Neural cell (in vitro differentiated cells): Measurements from ENCODE around the gene CD164L2. TPM values are rescaled to one million over a fixed set of nuclear protein-coding genes. Genes with fewer than 3 reads are reported as not detected.

Experiments used
- H2AFZ ChIP-seq: fragments of 200-600, 300-800 bp; sonication (generic), shearing (Covaris generic); 2 replicates; pipeline ENCODE4 v1.6.0; 2014; ENCODE audit warnings: low read depth, mild to moderate bottlenecking, antibody characterized with exemption, low read length, moderate library complexity
- H3F3A ChIP-seq: fragments of 200-600 bp; shearing (Covaris generic); 2 replicates; pipeline ENCODE4 v1.6.1; 2016; ENCODE audit warnings: mild to moderate bottlenecking, moderate library complexity, mixed read lengths, antibody characterized with exemption, low read length; ENCODE audit not compliant: insufficient read depth, poor library complexity, severe bottlenecking
- H3K27ac ChIP-seq: fragments of 200-600, 300-800 bp; sonication (generic), shearing (Covaris generic); 2 replicates; pipeline ENCODE4 v1.5.1; 2014; ENCODE audit warnings: mild to moderate bottlenecking, low read length, moderate library complexity
- H3K27me3 ChIP-seq: fragments of 300-800, 200-600 bp; sonication (generic), shearing (Covaris generic); 2 replicates; pipeline ENCODE4 v1.6.0; 2014; ENCODE audit warnings: mild to moderate bottlenecking, low read depth, low read length, moderate library complexity; ENCODE audit not compliant: insufficient read depth
- H3K36me3 ChIP-seq: fragments of 300-800, 200-600 bp; sonication (generic), shearing (Covaris generic); 2 replicates; pipeline ENCODE4 v1.5.1; 2014; ENCODE audit warnings: mild to moderate bottlenecking, antibody characterized with exemption, low read length, moderate library complexity; ENCODE audit not compliant: insufficient read depth
- H3K4me2 ChIP-seq: fragments of 300-800, 200-600 bp; sonication (generic), shearing (Covaris generic); 2 replicates; pipeline ENCODE4 v1.6.0; 2014; ENCODE audit warnings: mild to moderate bottlenecking, low read length
- H3K4me3 ChIP-seq: fragments of 300-800, 200-600 bp; sonication (generic), shearing (Covaris generic); 2 replicates; pipeline ENCODE4 v1.5.1; 2014; ENCODE audit warnings: mild to moderate bottlenecking, low read length, moderate library complexity
- H3K79me2 ChIP-seq: fragments of 200-600 bp; shearing (Covaris generic); replicated peaks from 2 replicates; pipeline ENCODE4 v1.6.0; 2014; ENCODE audit warnings: mild to moderate bottlenecking, low read length, moderate library complexity; ENCODE audit not compliant: insufficient read depth
- H3K9ac ChIP-seq: fragments of 300-800, 200-600 bp; sonication (generic), shearing (Covaris generic); 2 replicates; pipeline ENCODE4 v1.6.1; 2016; ENCODE audit warnings: mild to moderate bottlenecking, low read length, mixed read lengths
- H3K9me2 ChIP-seq: fragments of 200-600 bp; shearing (Covaris generic); 2 replicates; pipeline ENCODE4 v1.6.1; 2016; ENCODE audit warnings: mild to moderate bottlenecking, low read length, mixed read lengths; ENCODE audit not compliant: insufficient read depth
- H3K9me3 ChIP-seq: fragments of 200-600, 300-800 bp; sonication (generic), shearing (Covaris generic); 2 replicates; pipeline ENCODE4 v1.6.1; 2016; ENCODE audit warnings: mild to moderate bottlenecking, mixed run types, low read length, moderate library complexity, mixed read lengths
- H4K20me1 ChIP-seq: fragments of 200-600 bp; shearing (Covaris generic); 2 replicates; pipeline ENCODE4 v1.6.1; 2016; ENCODE audit warnings: mild to moderate bottlenecking, mixed run types; ENCODE audit not compliant: insufficient read depth
- EP300 ChIP-seq: fragments of 450-650 bp; conservative IDR thresholded peaks from 2 replicates; pipeline ENCODE4 v1.6.1; 2014; ENCODE audit warnings: antibody characterized with exemption, mild to moderate bottlenecking, moderate library complexity; ENCODE audit not compliant: poor library complexity, severe bottlenecking
- EZH2 ChIP-seq: fragments of 200-600, 300-800 bp; shearing (Covaris generic), sonication (generic); IDR thresholded peaks from 2 replicates; pipeline ENCODE4 v1.6.1; 2014; ENCODE audit warnings: antibody characterized with exemption, low read length, borderline replicate concordance, mild to moderate bottlenecking; ENCODE audit not compliant: insufficient read depth, poor library complexity, severe bottlenecking
- MXI1 ChIP-seq: fragments of 450-650 bp; conservative IDR thresholded peaks from 2 replicates; pipeline ENCODE4 v1.6.1; 2014; ENCODE audit warnings: antibody characterized with exemption, mild to moderate bottlenecking; ENCODE audit not compliant: poor library complexity, severe bottlenecking
- POLR2AphosphoS5 ChIP-seq: IDR thresholded peaks from 2 replicates; pipeline ENCODE4 v1.6.1; 2012
- RAD21 ChIP-seq: fragments of 450-650 bp; conservative IDR thresholded peaks from 2 replicates; pipeline ENCODE4 v1.6.1; 2014; ENCODE audit warnings: antibody characterized with exemption, mild to moderate bottlenecking, moderate library complexity
- SMC3 ChIP-seq: fragments of 450-650 bp; conservative IDR thresholded peaks from 2 replicates; pipeline ENCODE4 v1.6.1; 2014; ENCODE audit warnings: antibody characterized with exemption, mild to moderate bottlenecking, moderate library complexity; ENCODE audit not compliant: poor library complexity
- TAF1 ChIP-seq: IDR thresholded peaks from 2 replicates; pipeline ENCODE4 v1.6.1; 2012; ENCODE audit warnings: low read depth
- polyA plus RNA-seq: library from polyadenylated mRNA; depleted of rRNA; stranded (reverse); fragments of >200 nt; gene quantifications from 2 replicates; pipeline ENCODE4 v1.2.3, GENCODE V29; 2014
- TF ChIP-seq, protein P1 (sequence below): IDR thresholded peaks from 2 replicates; pipeline ENCODE4 v1.6.1; 2012; ENCODE audit warnings: borderline replicate concordance
- TF ChIP-seq, protein P2 (sequence below): fragments of 450-650 bp; IDR thresholded peaks from 2 replicates; pipeline ENCODE4 v1.5.1; 2014; ENCODE audit warnings: antibody characterized with exemption, mild to moderate bottlenecking, moderate library complexity; ENCODE audit not compliant: poor library complexity, severe bottlenecking

The CD164L2 gene
- polyA plus RNA-seq, 1 donor from 2014 or later: not detected

DNA sequence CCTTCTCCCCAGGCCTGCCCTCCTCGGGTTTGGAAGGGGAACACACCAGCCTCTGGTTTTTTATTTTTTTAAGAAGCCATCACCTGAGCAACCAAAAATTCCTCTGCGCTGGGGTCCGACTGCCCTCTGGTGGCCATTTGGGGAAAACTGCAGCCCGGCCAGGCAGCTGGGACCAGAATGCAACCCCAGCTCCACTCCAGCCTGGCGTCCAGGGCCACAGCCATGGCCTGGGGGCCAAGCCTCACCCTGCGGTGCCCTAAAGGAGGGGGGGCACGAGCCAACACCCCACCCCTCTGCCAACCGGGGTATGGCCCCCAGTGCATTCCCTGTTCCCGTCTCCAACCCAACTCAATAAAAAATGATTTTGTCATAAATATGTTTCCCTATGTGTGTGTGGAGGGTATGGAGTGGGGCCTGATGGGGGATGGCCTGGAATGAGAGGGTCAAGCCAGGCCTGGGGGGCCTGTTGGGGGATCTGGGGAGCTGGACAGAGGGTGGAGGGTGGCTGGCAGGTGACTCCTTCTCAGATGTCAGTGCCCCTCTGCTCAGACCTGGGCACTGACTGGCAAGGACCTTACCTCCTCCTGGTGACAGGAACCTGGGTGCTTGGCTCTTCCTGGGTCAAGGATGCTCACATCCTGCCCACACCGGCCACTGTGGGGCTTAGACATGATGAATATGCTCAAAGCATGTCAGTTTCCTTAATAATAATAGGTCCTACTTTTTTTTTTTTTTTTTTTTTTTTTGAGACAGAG lies 12.5 kb upstream of the CD164L2 start:
- Histone ChIP-seq H2AFZ (no peak overlapping the region), H3K9me3 (no peaks in the 10 kb centered on the region), H3K4me3 (no peak overlapping the region), H3K36me3 (no peaks in the 10 kb centered on the region), H3F3A (no peaks in the 10 kb centered on the region), H3K9me2 (no peaks in the 10 kb centered on the region), H3K27ac (no peak overlapping the region), H3K9ac (no peak overlapping the region), H3K79me2 (no peaks in the 10 kb centered on the region), H3K4me2 (no peak overlapping the region), H4K20me1 (no peaks in the 10 kb centered on the region), H3K27me3 (no peaks in the 10 kb centered on the region)
- TF ChIP-seq POLR2AphosphoS5 (no peak), EZH2 (no peak), SMC3 (peak; percentile 90), TAF1 (no peak), RAD21 (peak; percentile 82), MXI1 (no peak), EP300 (no peak)
- TF ChIP-seq, protein P1, sequence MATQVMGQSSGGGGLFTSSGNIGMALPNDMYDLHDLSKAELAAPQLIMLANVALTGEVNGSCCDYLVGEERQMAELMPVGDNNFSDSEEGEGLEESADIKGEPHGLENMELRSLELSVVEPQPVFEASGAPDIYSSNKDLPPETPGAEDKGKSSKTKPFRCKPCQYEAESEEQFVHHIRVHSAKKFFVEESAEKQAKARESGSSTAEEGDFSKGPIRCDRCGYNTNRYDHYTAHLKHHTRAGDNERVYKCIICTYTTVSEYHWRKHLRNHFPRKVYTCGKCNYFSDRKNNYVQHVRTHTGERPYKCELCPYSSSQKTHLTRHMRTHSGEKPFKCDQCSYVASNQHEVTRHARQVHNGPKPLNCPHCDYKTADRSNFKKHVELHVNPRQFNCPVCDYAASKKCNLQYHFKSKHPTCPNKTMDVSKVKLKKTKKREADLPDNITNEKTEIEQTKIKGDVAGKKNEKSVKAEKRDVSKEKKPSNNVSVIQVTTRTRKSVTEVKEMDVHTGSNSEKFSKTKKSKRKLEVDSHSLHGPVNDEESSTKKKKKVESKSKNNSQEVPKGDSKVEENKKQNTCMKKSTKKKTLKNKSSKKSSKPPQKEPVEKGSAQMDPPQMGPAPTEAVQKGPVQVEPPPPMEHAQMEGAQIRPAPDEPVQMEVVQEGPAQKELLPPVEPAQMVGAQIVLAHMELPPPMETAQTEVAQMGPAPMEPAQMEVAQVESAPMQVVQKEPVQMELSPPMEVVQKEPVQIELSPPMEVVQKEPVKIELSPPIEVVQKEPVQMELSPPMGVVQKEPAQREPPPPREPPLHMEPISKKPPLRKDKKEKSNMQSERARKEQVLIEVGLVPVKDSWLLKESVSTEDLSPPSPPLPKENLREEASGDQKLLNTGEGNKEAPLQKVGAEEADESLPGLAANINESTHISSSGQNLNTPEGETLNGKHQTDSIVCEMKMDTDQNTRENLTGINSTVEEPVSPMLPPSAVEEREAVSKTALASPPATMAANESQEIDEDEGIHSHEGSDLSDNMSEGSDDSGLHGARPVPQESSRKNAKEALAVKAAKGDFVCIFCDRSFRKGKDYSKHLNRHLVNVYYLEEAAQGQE: no peak
- TF ChIP-seq, protein P2, sequence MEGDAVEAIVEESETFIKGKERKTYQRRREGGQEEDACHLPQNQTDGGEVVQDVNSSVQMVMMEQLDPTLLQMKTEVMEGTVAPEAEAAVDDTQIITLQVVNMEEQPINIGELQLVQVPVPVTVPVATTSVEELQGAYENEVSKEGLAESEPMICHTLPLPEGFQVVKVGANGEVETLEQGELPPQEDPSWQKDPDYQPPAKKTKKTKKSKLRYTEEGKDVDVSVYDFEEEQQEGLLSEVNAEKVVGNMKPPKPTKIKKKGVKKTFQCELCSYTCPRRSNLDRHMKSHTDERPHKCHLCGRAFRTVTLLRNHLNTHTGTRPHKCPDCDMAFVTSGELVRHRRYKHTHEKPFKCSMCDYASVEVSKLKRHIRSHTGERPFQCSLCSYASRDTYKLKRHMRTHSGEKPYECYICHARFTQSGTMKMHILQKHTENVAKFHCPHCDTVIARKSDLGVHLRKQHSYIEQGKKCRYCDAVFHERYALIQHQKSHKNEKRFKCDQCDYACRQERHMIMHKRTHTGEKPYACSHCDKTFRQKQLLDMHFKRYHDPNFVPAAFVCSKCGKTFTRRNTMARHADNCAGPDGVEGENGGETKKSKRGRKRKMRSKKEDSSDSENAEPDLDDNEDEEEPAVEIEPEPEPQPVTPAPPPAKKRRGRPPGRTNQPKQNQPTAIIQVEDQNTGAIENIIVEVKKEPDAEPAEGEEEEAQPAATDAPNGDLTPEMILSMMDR: peak; percentile 90

DNA sequence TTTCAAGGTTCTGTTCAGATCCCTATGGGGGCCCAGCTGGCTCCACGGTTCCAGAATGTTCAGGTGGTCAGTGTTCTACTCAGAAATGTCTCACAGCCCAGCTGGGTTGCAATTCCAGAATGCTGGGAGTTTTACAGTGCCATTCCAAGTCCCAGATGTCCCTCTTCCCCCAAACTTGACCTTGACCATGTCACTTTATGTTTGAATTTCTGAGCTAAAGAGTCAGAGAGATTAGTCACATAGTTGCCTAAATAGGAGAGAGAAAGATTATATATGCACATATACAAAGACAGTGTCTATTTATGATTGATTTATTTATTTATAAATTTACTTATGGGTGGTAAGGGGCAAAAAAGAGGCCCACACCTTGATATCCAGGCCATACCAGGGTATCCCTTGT lies 11.8 kb upstream of the CD164L2 start:
- TF ChIP-seq, protein P1: no peak
- TF ChIP-seq TAF1 (no peak), EP300 (no peak), POLR2AphosphoS5 (no peak), SMC3 (no peak), RAD21 (no peak), MXI1 (no peak), EZH2 (no peak)
- TF ChIP-seq, protein P2: no peak
- H3K27me3 ChIP-seq: no peaks in the 10 kb centered on the region
- H3K4me3 ChIP-seq: no peak overlapping the region
- H3K9me3 ChIP-seq: no peaks in the 10 kb centered on the region
- no peak overlapping the region for H3K9ac ChIP-seq
- H3K27ac ChIP-seq: no peak overlapping the region
- H3F3A ChIP-seq: no peaks in the 10 kb centered on the region
- H3K79me2 ChIP-seq: no peaks in the 10 kb centered on the region
- H4K20me1 ChIP-seq: no peaks in the 10 kb centered on the region
- no peak overlapping the region for H2AFZ ChIP-seq
- H3K9me2 ChIP-seq: no peaks in the 10 kb centered on the region
- H3K4me2 ChIP-seq: no peak overlapping the region
- no peaks in the 10 kb centered on the region for H3K36me3 ChIP-seq
